Transverse colon (tissue), 4 donors: ENCODE data around the gene SPATA6. TPM values are rescaled to one million over a fixed set of nuclear protein-coding genes. Genes with fewer than 3 reads are reported as not detected.
"Not testable (repeated sequence)": the region's sequence is repeated elsewhere in the genome, so short reads cannot be mapped to it uniquely, and the experiment has no call there.

Experiments used
- DNase-seq: peaks from one replicate; pipeline ENCODE4 v3.0.0-alpha.2; 2019
- H3K27ac ChIP-seq, 4 donors: fragments of 200-600 bp; sonication (generic); 2 replicates each; pipeline ENCODE4 v1.5.1; 2016 to 2018; ENCODE audit warnings: inconsistent platforms in 4 of 4
- H3K27me3 ChIP-seq: fragments of 200-600 bp; sonication (generic); 2 replicates; pipeline ENCODE4 v1.5.1; 2017; ENCODE audit warnings: inconsistent platforms
- H3K36me3 ChIP-seq, 4 donors: fragments of 200-600 bp; sonication (generic); 2 replicates each; pipeline ENCODE4 v1.5.1; 2017 to 2019; ENCODE audit warnings: inconsistent platforms in 4 of 4
- H3K4me1 ChIP-seq, 4 donors: fragments of 200-600 bp; sonication (generic); 2 replicates each; pipeline ENCODE4 v1.5.1; 2017 to 2020; ENCODE audit warnings: inconsistent platforms in 4 of 4
- H3K4me3 ChIP-seq, 4 donors: fragments of 200-600 bp; sonication (generic); 1 replicate in 1 of 4; 2 replicates in 3 of 4; pipeline versions ENCODE4 v1.5.1 to v1.6.1; 2017 to 2019; ENCODE audit warnings: inconsistent platforms in 4 of 4
- H3K9me3 ChIP-seq, 2 donors: fragments of 200-600 bp; sonication (generic); 2 replicates each; pipeline ENCODE4 v1.5.1; 2017 to 2019; ENCODE audit warnings: inconsistent platforms in 2 of 2
- CTCF ChIP-seq, 5 experiments: fragments of 200-600 bp in 3 of 5; fragments of 450-650 bp in 2 of 5; sonication (generic) in 3 of 5; IDR thresholded peaks; 1 replicate in 2 of 5; 2 replicates in 3 of 5; pipeline ENCODE4 v1.5.1; 2016 to 2017; ENCODE audit warnings: antibody characterized with exemption in 5 of 5, inconsistent platforms in 3 of 5, mild to moderate bottlenecking in 2 of 5, moderate library complexity in 1 of 5
- EP300 ChIP-seq: sonication (generic); formaldehyde crosslinking; IDR thresholded peaks from one replicate; pipeline ENCODE4 v1.6.1; 2017; ENCODE audit warnings: antibody characterized with exemption, low read depth
- POLR2A ChIP-seq: fragments of 450-650 bp; IDR thresholded peaks from one replicate; pipeline ENCODE4 v1.6.1; 2016; ENCODE audit warnings: antibody characterized with exemption, mild to moderate bottlenecking, moderate library complexity
- POLR2AphosphoS5 ChIP-seq, 3 donors: sonication (generic); formaldehyde crosslinking; IDR thresholded peaks; one replicate each; pipeline ENCODE4 v1.6.1; 2016; ENCODE audit warnings: antibody characterized with exemption in 3 of 3
- WGBS, 2 donors: methylation state at CpG; one replicate each; pipeline ENCODE4 v1.1.5; 2018; ENCODE audit warnings: low coverage in 1 of 2; 5-methylcytosine and 5-hydroxymethylcytosine counted together
- in situ Hi-C, 4 donors: fragments of 200-750 bp; cut with MboI; loops; one replicate each; pipeline versions ENCODE4 v1.15.0 to v1.15.1; 2017; ENCODE audit warnings: low sequenced_read_pairs in 3 of 4, low pct_ligation_motif_present in 1 of 4, low pct_unique_long_range_greater_than_20kb in 1 of 4
- intact Hi-C: fragments of 100-400 bp; cut with DNase I; formaldehyde crosslinking; loops from one replicate; pipeline ENCODE4 v1.15.1; 2023; ENCODE audit warnings: low total_unique reads
- total RNA-seq, 4 donors: library from RNA; depleted of rRNA; stranded (reverse); fragments of >200 nt; gene quantifications; one replicate each; pipeline ENCODE4 v1.1.0, GENCODE V29; 2016

The SPATA6 gene
- total RNA-seq, 4 donors from 2014 or later: 8.2 to 16.5 (median 14.6) TPM

- 47 to 49% methylated on average over 4 to 5 of the region's 5 CpGs for WGBS, 2 donors
- Histone ChIP-seq H3K27me3 (no peaks in the 10 kb centered on the region), H3K36me3 (no peaks in the 10 kb centered on the region), H3K9me3 (no peaks in the 10 kb centered on the region), H3K4me3 (no peak overlapping the region), H3K4me1 (peaks cover 11 to 36% (median 21%) of the 10 kb centered on the region in 4 donors), H3K27ac (peak overlapping the region; percentile 46 to 70 (median 58))
- TF ChIP-seq POLR2A: no peak
- peak in 1 of 3 donors; percentile 44 for TF ChIP-seq POLR2AphosphoS5 (IDR thresholded peaks at IDR 0.05)
- DNase-seq: peak; percentile 24
- intact Hi-C loops (no loop called here), in situ Hi-C loops (no loop called here)
Observed at GRCh38 chr1:48493970-48494769, 22.2 kb upstream of the SPATA6 start.

- whole genome bisulfite sequencing, 2 donors: 27 to 36% methylated on average over 2 to 5 of the region's 5 CpGs
- peaks cover 7 to 31% (median 19%) of the 10 kb centered on the region in 4 donors for H3K4me1 ChIP-seq
- H3K36me3 ChIP-seq: no peaks in the 10 kb centered on the region
- peak overlapping the region in 1 of 4 donors; percentile 46 for H3K27ac ChIP-seq
- H3K27me3 ChIP-seq: no peaks in the 10 kb centered on the region
- no peak for TF ChIP-seq EP300
- no peak for TF ChIP-seq POLR2AphosphoS5 (IDR thresholded peaks at IDR 0.05)
- no peak for TF ChIP-seq POLR2A
- peak in 3 of 5 experiments; percentile 18 to 42 (median 28) for TF ChIP-seq CTCF (IDR thresholded peaks at IDR 0.05)
- H3K4me3 ChIP-seq: no peak overlapping the region
- in situ Hi-C loops: no loop called here
- no peaks in the 10 kb centered on the region for H3K9me3 ChIP-seq
- intact Hi-C loops: no loop called here
- DNase-seq: peak; percentile 15
Observed at GRCh38 chr1:48493041-48493440, 21.0 kb upstream of the SPATA6 start.

- Histone ChIP-seq H3K4me1 (peaks cover 7 to 30% (median 18%) of the 10 kb centered on the region in 4 donors), H3K4me3 (no peak overlapping the region), H3K27ac (no peak overlapping the region), H3K36me3 (no peaks in the 10 kb centered on the region), H3K27me3 (no peaks in the 10 kb centered on the region), H3K9me3 (no peaks in the 10 kb centered on the region)
- in situ Hi-C loops: no loop called here
- intact Hi-C loops: no loop called here
- TF ChIP-seq POLR2AphosphoS5 (IDR thresholded peaks at IDR 0.05) (peak in 2 of 3 donors; percentile 21 to 35), EP300 (no peak)
- peak; percentile 73 for DNase-seq
Observed at GRCh38 chr1:48492392-48492791, 20.4 kb upstream of the SPATA6 start.

- 69 to 82% methylated on average over 2 of the region's 2 CpGs for WGBS, 2 donors
- no peak overlapping the region for H3K27ac ChIP-seq
- intact Hi-C loops: no loop called here
- H3K4me1 ChIP-seq: peaks cover under 1 to 19% (median 8%) of the 10 kb centered on the region in 4 donors
- no peaks in the 10 kb centered on the region for H3K36me3 ChIP-seq
- no peaks in the 10 kb centered on the region for H3K9me3 ChIP-seq
- in situ Hi-C loops: no loop called here
- H3K27me3 ChIP-seq: no peaks in the 10 kb centered on the region
- TF ChIP-seq POLR2AphosphoS5 (IDR thresholded peaks at IDR 0.05) (no peak), CTCF (IDR thresholded peaks at IDR 0.05) (no peak), EP300 (no peak), POLR2A (no peak)
- no peak overlapping the region for H3K4me3 ChIP-seq
- no peak for DNase-seq
Observed at GRCh38 chr1:48488721-48489120, 16.7 kb upstream of the SPATA6 start.

GRCh38 chr1:48480504-48480903 is 8.5 kb upstream of the SPATA6 start:
- TF ChIP-seq POLR2AphosphoS5 (IDR thresholded peaks at IDR 0.05) (no peak), EP300 (no peak), CTCF (IDR thresholded peaks at IDR 0.05) (no peak), POLR2A (no peak)
- Histone ChIP-seq H3K36me3 (no peaks in the 10 kb centered on the region), H3K27ac (no peak overlapping the region), H3K4me3 (no peak overlapping the region), H3K9me3 (no peaks in the 10 kb centered on the region), H3K4me1 (no peaks in the 10 kb centered on the region), H3K27me3 (peaks cover 7% of the 10 kb centered on the region)
- in situ Hi-C loops: no loop called here
- intact Hi-C loops: no loop called here
- DNase-seq: no peak

- H3K4me1 ChIP-seq, intact Hi-C loops, H3K9me3 ChIP-seq, H3K36me3 ChIP-seq, in situ Hi-C loops, H3K4me3 ChIP-seq, H3K27ac ChIP-seq, DNase-seq, H3K27me3 ChIP-seq: not testable (repeated sequence)
- WGBS, 2 donors: 61 to 100% methylated on average over 2 of the region's 4 CpGs
Observed at GRCh38 chr1:48480023-48480422, 8.0 kb upstream of the SPATA6 start.
